Activated naive CD8-positive, alpha-beta T cell treated with anti-CD3 and anti-CD28 coated beads, Interleukin-2, amount 50 U/mL, for 24 hours (primary cell): ENCODE results near the gene CLSTN3.
A peak's percentile ranks its signal among the peaks of the same experiment; 100 is the strongest.

Experiments
- ATAC-seq: fragments of 150-1000 bp; cut with Tn5 transposase; one replicate; pipeline ENCODE4 v1.10.0; 2021
- DNase-seq: peaks from one replicate; pipeline ENCODE4 v3.0.0; 2021
- H3K27ac Mint-ChIP-seq: one replicate; pipeline ENCODE4 v1.8.0; 2021; ENCODE audit warnings: mild to moderate bottlenecking, mixed read lengths
- H3K27me3 Mint-ChIP-seq: one replicate; pipeline ENCODE4 v1.8.0; 2021; ENCODE audit warnings: mixed read lengths
- H3K36me3 Mint-ChIP-seq: one replicate; pipeline ENCODE4 v1.8.0; 2021; ENCODE audit warnings: low read depth, mixed read lengths
- H3K4me1 Mint-ChIP-seq: one replicate; pipeline ENCODE4 v1.8.0; 2021; ENCODE audit warnings: mixed read lengths
- H3K4me3 Mint-ChIP-seq: one replicate; pipeline ENCODE4 v1.8.0; 2021; ENCODE audit warnings: mild to moderate bottlenecking, moderate library complexity, mixed read lengths
- H3K9me3 Mint-ChIP-seq: one replicate; pipeline ENCODE4 v1.8.0; 2021; ENCODE audit warnings: mixed read lengths

Gene CLSTN3

DNA sequence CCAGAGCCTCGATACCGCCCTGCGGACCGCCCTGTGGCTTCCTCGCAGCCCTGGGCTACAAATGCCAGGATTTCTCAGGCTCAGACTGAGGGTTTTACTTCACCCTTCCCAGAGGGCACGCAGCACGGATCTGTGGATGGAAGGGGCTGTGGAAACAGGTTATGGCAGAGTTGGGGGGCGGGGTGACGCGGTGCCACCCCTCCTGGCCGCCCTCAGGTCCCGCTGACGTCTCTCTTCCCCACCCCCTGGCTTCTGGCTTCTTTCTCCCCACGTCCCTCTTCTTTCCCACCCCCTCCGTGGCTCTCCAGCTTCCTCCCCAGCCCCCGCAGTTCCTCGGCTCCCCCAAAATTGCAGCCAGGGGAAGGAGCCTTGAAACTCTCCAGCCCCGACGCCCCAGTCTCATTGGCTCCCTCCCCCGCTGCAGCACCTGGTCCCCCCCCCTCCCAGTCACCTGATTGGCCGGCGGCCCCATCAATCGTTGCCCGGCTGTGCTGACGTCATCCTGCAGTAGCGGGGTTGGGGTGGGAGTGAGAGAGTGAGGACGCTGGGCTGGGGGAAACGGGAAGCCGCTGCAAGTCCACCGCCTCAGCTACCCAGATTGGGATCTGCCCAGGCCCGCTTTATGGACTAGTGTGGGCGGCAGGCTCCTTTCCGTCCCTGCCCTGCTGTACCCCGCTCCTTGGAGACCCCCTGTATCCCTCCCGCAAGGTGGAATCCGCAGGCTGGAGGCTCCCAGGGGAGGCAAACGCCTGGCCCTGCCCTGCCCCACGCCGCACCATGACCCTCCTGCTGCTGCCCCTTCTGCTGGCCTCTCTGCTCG lies at the start of gene CLSTN3:
CLSTN3 (plus strand) TSS at position 500 of the 820 bp plus-strand sequence; CDS start at position 778, 278 bp downstream.
- H3K36me3 Mint-ChIP-seq: peaks cover 4% of the 10 kb centered on the region
- DNase-seq (peak; percentile 84), ATAC-seq (peak; percentile 70)
- no peaks in the 10 kb centered on the region for H3K27me3 Mint-ChIP-seq
- H3K4me1 Mint-ChIP-seq: peaks cover 39% of the 10 kb centered on the region
- H3K4me3 Mint-ChIP-seq: peak within 1 kb of the TSS; percentile 87
- H3K27ac Mint-ChIP-seq: peak within 1 kb of the TSS; percentile 50
- H3K9me3 Mint-ChIP-seq: no peaks in the 10 kb centered on the region

DNA sequence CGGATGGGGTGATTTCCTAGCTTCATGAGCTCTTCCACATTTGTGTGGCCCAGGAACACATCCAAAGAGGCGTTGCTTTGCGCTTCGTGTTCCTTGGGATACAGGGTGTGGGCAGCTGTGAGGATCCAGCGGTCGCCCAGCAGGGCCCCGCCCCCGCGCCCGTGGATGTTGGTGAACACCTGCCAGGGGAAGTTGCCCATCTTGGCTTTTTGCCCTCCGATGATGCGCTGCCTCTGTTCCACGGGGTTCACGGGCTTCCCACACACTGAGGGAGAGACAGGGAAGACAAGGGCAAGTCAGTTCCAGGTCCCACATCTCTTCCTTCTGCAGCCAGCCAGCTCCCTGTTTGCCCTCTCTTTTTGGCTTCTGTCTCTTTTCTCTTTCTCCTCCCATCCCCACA lies 49.1 kb upstream of the CLSTN3 start:
- no peaks in the 10 kb centered on the region for H3K4me1 Mint-ChIP-seq
- no peak overlapping the region for H3K27ac Mint-ChIP-seq
- ATAC-seq (no peak), DNase-seq (no peak)
- H3K36me3 Mint-ChIP-seq: peaks cover 3% of the 10 kb centered on the region
- peaks cover 6% of the 10 kb centered on the region for H3K9me3 Mint-ChIP-seq
- H3K27me3 Mint-ChIP-seq: no peaks in the 10 kb centered on the region
- H3K4me3 Mint-ChIP-seq: no peak overlapping the region

DNA sequence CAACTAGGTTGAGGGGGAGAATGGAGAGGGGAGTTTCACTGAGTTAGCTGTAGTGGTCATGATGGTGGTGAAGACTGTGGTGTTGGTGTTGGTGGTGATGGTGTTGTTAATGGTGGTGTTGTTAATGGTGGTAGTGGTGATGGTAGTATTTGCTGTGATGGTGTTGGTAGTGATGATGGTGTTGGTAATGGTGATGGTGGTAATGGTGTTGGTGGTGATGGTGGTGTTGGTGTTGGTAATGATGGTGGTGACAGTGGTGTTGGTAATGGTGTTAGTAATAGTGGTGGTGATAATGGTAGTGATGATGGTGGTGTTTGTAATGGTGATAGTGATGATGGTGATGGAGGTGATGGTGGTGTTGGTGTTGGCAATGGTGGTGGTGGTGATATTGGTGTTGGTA lies 47.0 kb upstream of the CLSTN3 start:
- no peak for ATAC-seq
- Mint-ChIP-seq H3K27me3 (no peaks in the 10 kb centered on the region), H3K9me3 (peaks cover 6% of the 10 kb centered on the region), H3K27ac (no peak overlapping the region), H3K36me3 (peaks cover 3% of the 10 kb centered on the region), H3K4me3 (no peak overlapping the region), H3K4me1 (no peaks in the 10 kb centered on the region)
- DNase-seq: no peak

DNA sequence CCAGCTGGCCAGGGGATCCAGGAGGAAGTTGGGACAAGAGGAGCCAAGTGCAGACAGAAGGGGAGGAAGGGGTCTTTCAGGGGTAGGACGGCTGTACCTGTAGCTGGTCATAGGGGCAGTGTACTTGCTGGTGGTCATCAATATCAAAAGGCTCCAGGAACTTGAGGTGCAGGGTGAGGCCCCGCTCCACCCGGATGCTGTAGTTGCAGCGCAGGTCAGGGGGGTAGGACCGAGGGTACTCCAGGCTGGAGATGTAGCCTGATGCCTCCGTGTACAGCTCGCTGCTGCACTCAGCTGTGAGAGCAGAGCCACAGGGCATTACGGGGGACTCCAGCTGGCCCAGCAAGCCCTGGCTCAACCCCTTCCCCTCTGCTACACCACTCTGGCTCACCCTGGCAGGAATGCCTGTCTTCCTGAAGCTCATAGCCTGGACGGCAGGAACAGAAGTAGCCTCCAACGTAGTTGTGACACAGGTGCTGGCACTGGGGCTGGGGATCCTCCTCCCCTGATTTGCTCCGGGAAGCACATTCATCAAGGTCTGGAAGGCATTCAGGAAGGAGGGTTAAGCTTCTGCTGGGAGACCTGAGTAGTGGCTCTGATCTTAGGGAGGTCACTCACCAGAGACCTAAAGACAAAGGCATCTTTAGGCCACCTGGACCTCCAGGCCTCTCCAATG lies 40.8 kb upstream of the CLSTN3 start:
- H3K27ac Mint-ChIP-seq: no peak overlapping the region
- ATAC-seq: no peak
- no peaks in the 10 kb centered on the region for H3K27me3 Mint-ChIP-seq
- no peak for DNase-seq
- no peaks in the 10 kb centered on the region for H3K36me3 Mint-ChIP-seq
- no peak overlapping the region for H3K4me3 Mint-ChIP-seq
- H3K4me1 Mint-ChIP-seq: peaks cover 6% of the 10 kb centered on the region
- H3K9me3 Mint-ChIP-seq: no peaks in the 10 kb centered on the region

DNA sequence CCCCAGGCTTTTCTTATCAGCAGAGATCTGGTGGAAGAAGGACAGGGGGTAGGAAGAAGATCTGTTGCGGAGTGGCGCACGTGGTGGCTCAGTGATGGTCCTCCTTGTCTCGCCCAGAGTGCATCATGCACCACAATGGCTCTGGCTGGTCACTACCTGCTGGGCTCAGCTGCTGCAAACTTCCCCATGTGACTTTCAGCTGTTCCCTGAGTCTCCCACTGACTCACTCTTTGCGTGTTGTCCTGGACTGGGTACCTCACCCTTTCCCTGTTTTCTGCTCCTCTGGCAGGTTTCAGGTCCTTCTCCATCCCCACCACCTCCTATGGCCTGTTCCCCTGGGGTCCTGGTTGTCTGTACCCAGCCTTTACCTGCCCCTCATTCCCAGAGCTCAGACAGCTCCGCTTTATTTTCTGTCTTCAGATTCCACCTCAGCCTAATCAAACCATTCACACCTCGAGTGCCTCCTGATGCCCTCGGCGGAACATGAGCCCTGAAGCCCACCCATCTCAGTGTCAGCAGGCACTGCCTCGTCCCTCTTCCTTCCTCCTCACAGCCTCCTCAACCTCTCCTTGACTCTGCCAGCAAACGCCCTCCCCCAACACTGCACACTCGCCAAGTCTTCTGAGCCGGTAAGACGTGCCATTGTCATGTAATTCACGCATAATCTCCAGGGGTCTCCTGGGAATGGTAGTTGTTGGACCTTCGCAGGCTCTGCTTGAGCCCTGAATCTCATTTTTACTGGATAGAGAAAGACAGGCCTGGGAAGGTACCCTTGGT lies 39.8 kb upstream of the CLSTN3 start:
- Mint-ChIP-seq H3K4me3 (no peak overlapping the region), H3K4me1 (peaks cover 6% of the 10 kb centered on the region), H3K9me3 (no peaks in the 10 kb centered on the region), H3K36me3 (no peaks in the 10 kb centered on the region), H3K27ac (no peak overlapping the region), H3K27me3 (no peaks in the 10 kb centered on the region)
- DNase-seq (no peak), ATAC-seq (no peak)

DNA sequence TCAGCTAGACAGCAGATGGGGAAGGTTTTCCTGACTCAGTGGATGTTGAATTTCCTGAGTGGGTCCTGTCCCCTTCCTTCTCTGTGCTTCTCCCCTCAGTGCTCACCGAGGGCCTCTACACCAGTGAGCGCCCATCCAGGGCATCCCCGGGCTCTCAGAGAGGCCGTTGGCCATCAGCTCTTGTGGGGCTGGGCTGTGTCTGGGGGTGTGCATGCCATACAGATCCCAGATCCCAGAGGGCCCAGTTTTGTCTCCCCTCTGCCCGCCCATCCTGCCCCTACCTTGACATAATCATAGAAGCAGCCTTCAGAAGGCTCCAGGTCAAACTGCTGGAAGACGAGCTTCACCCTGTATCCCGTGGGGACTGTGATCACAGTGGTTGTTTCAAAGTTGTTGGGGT lies 39.0 kb upstream of the CLSTN3 start:
- DNase-seq (no peak), ATAC-seq (no peak)
- Mint-ChIP-seq H3K9me3 (no peaks in the 10 kb centered on the region), H3K4me1 (peaks cover 6% of the 10 kb centered on the region), H3K4me3 (no peak overlapping the region), H3K36me3 (no peaks in the 10 kb centered on the region), H3K27me3 (no peaks in the 10 kb centered on the region), H3K27ac (no peak overlapping the region)

DNA sequence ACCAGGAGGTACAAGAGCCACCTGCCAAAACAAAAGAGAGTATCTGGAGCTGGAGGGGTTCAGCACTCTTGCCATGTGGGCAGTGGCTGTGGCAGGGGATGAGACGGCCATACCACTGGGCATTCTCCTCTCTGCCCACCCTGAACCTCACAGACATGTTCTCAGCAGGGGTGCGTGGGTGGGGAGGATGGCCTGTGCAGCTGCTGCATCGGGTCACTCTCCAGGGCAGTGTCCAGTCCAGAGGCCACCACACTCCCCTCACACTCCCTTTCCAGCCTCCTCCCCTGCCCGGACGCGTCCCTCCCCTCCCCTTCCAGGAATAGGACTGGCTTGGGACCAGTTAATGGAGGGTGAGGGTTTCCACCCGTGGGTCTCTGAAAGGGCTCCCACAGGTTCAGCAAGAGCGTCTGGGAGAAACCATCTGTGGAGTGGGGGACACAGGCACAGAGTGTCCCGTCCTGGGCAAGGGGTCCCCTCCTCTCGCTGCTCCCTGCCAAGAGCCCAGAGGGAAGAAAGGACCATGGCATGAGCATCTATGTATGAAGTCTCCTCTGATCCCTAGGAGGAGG lies 38.4 kb upstream of the CLSTN3 start:
- H3K36me3 Mint-ChIP-seq: no peaks in the 10 kb centered on the region
- H3K27ac Mint-ChIP-seq: no peak overlapping the region
- peak overlapping the region; percentile 77 for H3K4me3 Mint-ChIP-seq
- ATAC-seq (no peak), DNase-seq (no peak)
- no peaks in the 10 kb centered on the region for H3K9me3 Mint-ChIP-seq
- no peaks in the 10 kb centered on the region for H3K27me3 Mint-ChIP-seq
- H3K4me1 Mint-ChIP-seq: peaks cover 6% of the 10 kb centered on the region

DNA sequence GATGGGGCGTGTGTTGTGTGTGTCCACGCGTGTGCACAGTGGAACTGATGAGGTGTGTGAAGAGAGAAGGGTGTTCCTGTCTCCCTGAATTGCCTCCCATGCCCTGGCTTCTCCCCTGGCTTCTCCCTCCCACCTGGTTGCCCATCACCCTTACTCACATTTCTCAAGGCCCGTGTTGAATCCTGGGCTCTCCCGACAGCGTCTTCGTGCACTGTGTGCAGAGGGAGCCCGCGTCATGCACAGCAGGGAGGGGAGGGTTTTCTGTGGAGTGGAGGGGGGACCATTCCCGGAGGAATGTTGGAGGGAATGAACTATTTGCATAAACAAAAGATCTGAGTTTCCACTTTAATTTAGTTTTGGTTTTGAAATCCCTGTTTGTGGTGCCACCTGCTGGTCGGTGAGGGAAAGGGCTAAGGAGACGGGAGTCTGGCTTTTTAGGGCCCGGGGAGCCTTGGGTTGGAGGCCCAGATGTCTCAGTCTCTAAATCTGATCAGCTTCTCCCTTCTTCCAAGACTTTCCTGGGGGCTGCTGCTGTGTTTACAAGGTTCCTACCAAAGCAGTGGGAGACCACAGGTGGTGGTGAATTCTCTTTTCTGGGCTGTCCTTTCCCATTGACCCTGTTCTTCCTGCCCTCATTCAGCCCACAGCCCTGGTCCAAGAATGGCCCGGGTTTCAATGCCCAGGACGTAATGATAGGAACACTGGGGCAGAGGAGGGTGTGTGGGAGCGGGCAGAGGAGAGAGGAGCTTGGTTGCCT lies 37.8 kb upstream of the CLSTN3 start, which contains the start of gene C1R:
C1R (minus strand) TSS at position 217 of the 757 bp plus-strand sequence; CDS start at position 160, 57 bp downstream.
- peak within 1 kb of the TSS; percentile 77 for H3K4me3 Mint-ChIP-seq
- no peaks in the 10 kb centered on the region for H3K27me3 Mint-ChIP-seq
- no peaks in the 10 kb centered on the region for H3K9me3 Mint-ChIP-seq
- ATAC-seq (peak; percentile 54), DNase-seq (peak; percentile 76)
- H3K36me3 Mint-ChIP-seq: no peaks in the 10 kb centered on the region
- no peak within 1 kb of the TSS for H3K27ac Mint-ChIP-seq
- H3K4me1 Mint-ChIP-seq: peaks cover 6% of the 10 kb centered on the region

DNA sequence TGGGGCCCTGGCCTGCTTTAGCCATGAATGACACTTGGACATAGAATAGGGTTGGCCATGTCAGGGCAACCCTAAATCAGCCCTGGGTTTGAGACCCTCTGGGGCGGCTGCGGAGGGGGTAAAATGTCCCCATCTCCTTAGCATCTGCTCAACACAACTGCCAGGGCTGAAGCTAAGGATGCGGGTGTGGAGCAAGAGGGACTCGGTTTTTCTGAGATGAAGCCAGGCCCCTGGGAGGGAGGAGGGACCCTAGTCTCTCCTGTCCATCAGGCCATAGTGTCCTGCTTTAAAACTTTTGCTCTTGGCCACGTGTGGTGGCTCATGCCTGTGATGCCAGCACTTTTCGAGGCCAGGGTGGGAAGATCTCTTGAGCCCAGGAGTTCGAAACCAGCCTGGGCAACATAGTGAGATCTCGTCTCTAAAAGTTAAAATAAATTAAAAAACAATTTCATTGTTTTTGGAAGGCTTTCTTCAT lies 37.1 kb upstream of the CLSTN3 start:
- Mint-ChIP-seq H3K9me3 (no peaks in the 10 kb centered on the region), H3K27me3 (no peaks in the 10 kb centered on the region), H3K4me3 (no peak overlapping the region), H3K27ac (no peak overlapping the region), H3K4me1 (peaks cover 6% of the 10 kb centered on the region), H3K36me3 (no peaks in the 10 kb centered on the region)
- DNase-seq (no peak), ATAC-seq (no peak)

DNA sequence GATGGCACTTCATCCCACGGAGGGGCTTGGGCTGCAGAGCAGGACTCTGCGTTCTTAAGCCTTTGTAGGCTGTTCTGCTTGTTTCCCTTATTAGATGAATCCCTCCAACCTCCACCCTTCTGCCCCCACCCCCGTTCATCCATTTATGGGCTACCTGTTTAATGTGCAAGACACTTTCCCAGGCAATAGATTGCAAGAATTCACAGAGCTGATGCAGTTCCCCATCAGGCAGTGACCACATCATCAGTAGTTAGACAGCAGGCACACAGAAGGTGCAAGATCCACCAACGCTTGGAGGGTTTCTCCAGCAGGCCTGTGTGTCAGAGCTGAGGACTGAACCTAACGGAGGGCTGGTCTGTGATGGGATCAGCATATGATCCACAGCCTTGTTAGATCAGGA lies 36.7 kb upstream of the CLSTN3 start:
- Mint-ChIP-seq H3K36me3 (peaks cover 2% of the 10 kb centered on the region), H3K4me1 (peaks cover 6% of the 10 kb centered on the region)

DNA sequence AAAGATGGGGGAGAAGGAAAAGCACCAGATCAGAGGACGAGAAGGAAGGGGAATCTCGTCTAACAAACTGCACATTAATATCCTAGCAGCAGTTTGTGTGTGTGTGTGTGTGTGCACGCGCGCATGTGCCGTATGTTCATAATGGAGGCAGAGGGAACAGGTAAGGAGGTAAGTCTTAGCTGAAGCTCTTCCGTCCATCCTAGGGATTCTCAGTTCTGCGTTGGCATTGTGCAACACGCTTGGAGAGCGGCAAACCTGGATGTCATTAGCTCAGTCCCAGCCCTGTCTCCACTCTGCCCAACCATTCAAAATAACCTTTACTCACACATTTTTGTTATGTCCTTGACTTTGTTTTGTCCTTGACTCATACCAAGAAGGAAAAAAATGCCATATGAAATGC lies 36.3 kb upstream of the CLSTN3 start:
- ATAC-seq: no peak
- DNase-seq: no peak
- Mint-ChIP-seq H3K4me1 (peaks cover 6% of the 10 kb centered on the region), H3K27ac (no peak overlapping the region), H3K9me3 (no peaks in the 10 kb centered on the region), H3K36me3 (peaks cover 2% of the 10 kb centered on the region), H3K27me3 (no peaks in the 10 kb centered on the region), H3K4me3 (no peak overlapping the region)

More for the DNA sequence above, 36.7 kb upstream of the CLSTN3 start:
- H3K9me3 Mint-ChIP-seq: no peaks in the 10 kb centered on the region
- no peak overlapping the region for H3K27ac Mint-ChIP-seq
- ATAC-seq (no peak), DNase-seq (no peak)
- H3K4me3 Mint-ChIP-seq: no peak overlapping the region
- no peaks in the 10 kb centered on the region for H3K27me3 Mint-ChIP-seq

DNA sequence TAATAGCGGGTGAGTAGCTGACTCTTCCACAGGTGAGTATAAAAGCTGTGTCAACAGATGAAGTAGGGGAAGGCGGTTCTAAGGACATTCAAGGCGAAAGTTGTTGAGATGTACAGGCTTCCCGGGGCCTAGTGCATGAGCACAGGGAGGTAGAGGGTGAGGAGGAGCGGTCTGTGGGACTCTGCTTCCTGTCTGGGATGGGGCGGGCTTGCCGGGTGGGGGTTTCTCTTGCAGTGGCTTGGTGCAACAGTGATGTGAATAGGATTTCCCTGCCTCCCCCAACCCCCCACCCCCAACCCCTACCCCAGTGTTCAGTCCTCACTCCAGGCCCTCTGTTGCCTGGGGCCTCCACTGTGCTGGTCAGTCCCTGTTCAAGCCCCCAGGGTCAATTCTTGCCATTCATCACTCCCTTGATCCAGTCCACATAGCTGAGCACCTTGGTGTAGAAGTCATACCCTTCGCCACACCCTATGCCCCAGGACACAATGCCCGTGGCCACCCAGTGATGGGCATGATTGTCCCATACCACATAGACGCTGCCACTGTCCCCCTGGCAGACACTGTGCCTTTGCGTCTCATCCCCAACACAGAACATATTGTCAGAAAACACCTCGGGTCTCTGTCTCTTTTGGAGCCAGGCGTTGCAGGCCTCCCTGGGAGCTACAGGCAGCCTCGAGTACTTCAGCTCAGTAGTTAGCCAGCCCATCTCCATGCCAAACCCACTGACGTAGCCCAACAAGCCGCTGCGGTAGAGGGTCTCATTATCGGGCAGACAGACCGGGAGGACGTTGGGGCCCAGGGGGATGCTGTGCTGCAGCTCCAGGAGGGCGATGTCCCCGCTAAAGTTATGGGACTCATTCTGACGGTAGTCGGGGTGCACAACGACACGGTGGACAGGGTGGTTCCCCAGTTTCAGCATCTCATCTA lies 33.9 kb upstream of the CLSTN3 start:
- no peaks in the 10 kb centered on the region for H3K9me3 Mint-ChIP-seq
- H3K27ac Mint-ChIP-seq: no peak overlapping the region
- H3K4me1 Mint-ChIP-seq: peaks cover 6% of the 10 kb centered on the region
- H3K27me3 Mint-ChIP-seq: no peaks in the 10 kb centered on the region
- ATAC-seq (no peak), DNase-seq (no peak)
- no peak overlapping the region for H3K4me3 Mint-ChIP-seq
- H3K36me3 Mint-ChIP-seq: peaks cover 2% of the 10 kb centered on the region

DNA sequence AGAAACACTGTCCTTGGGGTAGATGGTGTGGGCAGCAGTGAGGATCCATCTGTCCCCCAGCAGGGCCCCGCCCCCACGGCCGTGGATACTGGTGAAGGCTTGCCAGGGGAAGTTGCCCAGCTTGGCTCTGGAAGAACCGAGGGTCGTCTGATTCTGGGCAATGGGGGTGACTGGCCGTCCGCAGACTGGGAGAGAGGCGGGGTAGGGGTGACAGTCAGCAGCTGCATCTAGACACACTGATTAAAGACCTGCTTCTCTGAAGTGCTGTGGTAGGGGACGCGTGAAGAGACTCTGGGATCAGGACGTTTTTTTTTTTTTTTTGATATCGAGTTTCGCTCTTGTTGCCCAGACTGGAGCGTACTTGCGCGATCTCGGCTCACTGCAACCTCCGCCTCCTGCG lies 33.2 kb upstream of the CLSTN3 start:
- no peak overlapping the region for H3K4me3 Mint-ChIP-seq
- no peaks in the 10 kb centered on the region for H3K27me3 Mint-ChIP-seq
- DNase-seq (no peak), ATAC-seq (no peak)
- no peak overlapping the region for H3K27ac Mint-ChIP-seq
- H3K36me3 Mint-ChIP-seq: peaks cover 2% of the 10 kb centered on the region
- no peaks in the 10 kb centered on the region for H3K9me3 Mint-ChIP-seq
- peaks cover 5% of the 10 kb centered on the region for H3K4me1 Mint-ChIP-seq
